B cell (primary cell): ENCODE data around the gene SATB2.

Experiments used
- EZH2 ChIP-seq: IDR thresholded peaks from 2 replicates; pipeline ENCODE4 v1.6.1; 2012; ENCODE audit warnings: borderline replicate concordance, low read depth, mild to moderate bottlenecking, moderate library complexity, low read length; ENCODE audit not compliant: insufficient read depth, poor library complexity, severe bottlenecking
- TF ChIP-seq, protein P1 (sequence below): fragments of 200-600 bp; IDR thresholded peaks from one replicate; pipeline ENCODE4 v1.8.0; 2022; ENCODE audit warnings: antibody characterized with exemption, mild to moderate bottlenecking

DNA sequence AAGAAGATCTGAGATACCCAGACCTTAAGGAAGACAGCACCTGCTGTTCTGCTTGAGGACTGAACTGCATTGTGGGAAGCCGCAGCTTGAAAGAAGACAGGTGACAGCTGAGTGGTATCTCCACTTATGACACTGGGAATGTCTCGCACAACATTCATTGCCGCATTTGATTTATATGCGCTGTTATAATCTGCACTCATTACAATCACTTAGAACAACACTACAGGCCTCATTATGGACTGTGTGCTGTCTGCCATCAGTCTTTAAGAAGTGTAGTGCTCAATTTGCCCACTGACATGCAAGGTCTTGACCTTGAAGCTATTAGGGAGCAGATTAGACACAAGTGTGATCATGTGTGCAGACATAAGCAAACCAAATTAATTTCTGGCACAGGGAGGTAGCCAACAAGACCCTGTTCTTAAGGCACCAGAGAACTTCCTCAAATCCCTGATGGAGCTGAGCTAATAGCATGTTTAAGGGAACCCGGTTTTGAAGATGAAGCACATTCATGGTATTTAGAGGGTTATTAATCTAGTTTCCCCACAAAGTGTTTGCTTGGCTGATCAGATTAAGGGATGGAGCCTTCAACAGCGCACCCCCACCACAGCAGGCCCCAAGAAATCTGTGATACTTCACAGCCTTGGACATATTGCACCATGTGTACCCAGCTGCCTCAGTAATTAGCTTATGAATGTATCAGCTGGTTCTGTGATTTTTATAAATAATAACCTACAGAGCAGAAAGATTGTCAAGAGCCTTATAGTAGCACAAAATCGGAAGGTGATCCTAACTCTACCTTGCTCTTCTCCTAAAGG, 146.8 kb downstream of the SATB2 start:
- TF ChIP-seq, protein P1, sequence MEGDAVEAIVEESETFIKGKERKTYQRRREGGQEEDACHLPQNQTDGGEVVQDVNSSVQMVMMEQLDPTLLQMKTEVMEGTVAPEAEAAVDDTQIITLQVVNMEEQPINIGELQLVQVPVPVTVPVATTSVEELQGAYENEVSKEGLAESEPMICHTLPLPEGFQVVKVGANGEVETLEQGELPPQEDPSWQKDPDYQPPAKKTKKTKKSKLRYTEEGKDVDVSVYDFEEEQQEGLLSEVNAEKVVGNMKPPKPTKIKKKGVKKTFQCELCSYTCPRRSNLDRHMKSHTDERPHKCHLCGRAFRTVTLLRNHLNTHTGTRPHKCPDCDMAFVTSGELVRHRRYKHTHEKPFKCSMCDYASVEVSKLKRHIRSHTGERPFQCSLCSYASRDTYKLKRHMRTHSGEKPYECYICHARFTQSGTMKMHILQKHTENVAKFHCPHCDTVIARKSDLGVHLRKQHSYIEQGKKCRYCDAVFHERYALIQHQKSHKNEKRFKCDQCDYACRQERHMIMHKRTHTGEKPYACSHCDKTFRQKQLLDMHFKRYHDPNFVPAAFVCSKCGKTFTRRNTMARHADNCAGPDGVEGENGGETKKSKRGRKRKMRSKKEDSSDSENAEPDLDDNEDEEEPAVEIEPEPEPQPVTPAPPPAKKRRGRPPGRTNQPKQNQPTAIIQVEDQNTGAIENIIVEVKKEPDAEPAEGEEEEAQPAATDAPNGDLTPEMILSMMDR: no peak
- TF ChIP-seq EZH2: no peak
